MM.1S (cell line): Measurements from ENCODE around the gene FGFR2.

Experiments
- CTCF ChIP-seq: fragments of 300-600 bp; sonication (generic); IDR thresholded peaks from 2 replicates; pipeline ENCODE4 v1.5.1; 2016; ENCODE audit warnings: antibody characterized with exemption, low read length, mixed read lengths
- EZH2 ChIP-seq: fragments of 300-600 bp; sonication (generic); optimal IDR thresholded peaks from 2 replicates; pipeline ENCODE3; 2017; ENCODE audit warnings: low read depth, mild to moderate bottlenecking, antibody characterized with exemption, low read length, mixed read lengths

GRCh38 chr10:121578298-121578697, 19.9 kb downstream of the FGFR2 start:
- no peak for TF ChIP-seq CTCF
- TF ChIP-seq EZH2, result no peak
